ENCODE results near the gene DYRK2. TPM values are rescaled to one million over a fixed set of nuclear protein-coding genes. Genes with fewer than 3 reads are reported as not detected.
A peak's percentile ranks its signal among the peaks of the same experiment; 100 is the strongest.

DYRK2 gene
- total and polyA plus RNA-seq, 10 of the 15 experiments (the other 5 are each of a cell fraction or from before 2014, with no cell fraction given): 3.1 to 35.9 (median 12.2) TPM

DNA sequence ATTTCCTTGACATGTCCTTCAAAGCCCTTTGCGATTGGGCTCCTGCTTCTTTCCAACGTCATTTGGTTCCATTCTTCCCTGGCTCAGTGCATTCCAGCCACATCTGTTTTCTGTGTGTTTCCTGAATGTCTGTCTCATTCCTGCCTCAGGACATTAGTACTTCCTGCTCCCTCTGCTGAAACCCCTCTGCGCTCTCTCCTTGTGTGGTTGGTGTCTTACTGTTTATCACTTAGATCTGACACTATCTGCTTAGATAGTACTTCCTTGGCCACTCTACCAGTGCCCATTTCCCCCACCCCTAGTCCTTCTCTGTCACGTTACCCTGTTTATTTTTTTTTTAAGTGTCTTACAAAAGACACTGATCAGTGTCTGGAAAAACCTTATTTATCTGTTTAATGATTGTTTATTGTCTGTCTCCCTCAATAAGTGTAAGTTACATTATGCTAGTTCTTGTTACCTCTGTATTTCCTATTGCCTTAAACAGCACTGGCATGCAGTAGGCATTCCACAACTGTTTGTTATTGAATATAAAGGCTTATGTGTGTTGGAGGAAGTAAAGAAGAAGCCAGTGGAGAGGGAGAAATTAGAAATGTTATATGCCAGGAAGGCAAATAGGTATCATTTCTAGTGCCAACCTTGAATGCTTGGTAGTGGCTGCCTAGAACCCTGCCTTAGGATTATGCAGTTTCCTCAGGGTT lies 21.5 kb downstream of the DYRK2 start (continued):
- no peak for TF ChIP-seq EED (IDR thresholded peaks at IDR 0.05; ENCODE audit: low read depth)
- no peak for TF ChIP-seq CREM (IDR thresholded peaks at IDR 0.05; ENCODE audit: low read depth)
- TF ChIP-seq ZSCAN29 (IDR thresholded peaks at IDR 0.05): no peak
- TF ChIP-seq ESRRA (IDR thresholded peaks at IDR 0.05; ENCODE audit: low read length): no peak
- no peak for TF ChIP-seq JUNB (IDR thresholded peaks at IDR 0.05)
- TF ChIP-seq, protein P1, sequence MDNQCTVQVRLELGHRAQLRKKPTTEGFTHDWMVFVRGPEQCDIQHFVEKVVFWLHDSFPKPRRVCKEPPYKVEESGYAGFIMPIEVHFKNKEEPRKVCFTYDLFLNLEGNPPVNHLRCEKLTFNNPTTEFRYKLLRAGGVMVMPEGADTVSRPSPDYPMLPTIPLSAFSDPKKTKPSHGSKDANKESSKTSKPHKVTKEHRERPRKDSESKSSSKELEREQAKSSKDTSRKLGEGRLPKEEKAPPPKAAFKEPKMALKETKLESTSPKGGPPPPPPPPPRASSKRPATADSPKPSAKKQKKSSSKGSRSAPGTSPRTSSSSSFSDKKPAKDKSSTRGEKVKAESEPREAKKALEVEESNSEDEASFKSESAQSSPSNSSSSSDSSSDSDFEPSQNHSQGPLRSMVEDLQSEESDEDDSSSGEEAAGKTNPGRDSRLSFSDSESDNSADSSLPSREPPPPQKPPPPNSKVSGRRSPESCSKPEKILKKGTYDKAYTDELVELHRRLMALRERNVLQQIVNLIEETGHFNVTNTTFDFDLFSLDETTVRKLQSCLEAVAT (IDR thresholded peaks at IDR 0.05): no peak

- TF ChIP-seq, protein P2, sequence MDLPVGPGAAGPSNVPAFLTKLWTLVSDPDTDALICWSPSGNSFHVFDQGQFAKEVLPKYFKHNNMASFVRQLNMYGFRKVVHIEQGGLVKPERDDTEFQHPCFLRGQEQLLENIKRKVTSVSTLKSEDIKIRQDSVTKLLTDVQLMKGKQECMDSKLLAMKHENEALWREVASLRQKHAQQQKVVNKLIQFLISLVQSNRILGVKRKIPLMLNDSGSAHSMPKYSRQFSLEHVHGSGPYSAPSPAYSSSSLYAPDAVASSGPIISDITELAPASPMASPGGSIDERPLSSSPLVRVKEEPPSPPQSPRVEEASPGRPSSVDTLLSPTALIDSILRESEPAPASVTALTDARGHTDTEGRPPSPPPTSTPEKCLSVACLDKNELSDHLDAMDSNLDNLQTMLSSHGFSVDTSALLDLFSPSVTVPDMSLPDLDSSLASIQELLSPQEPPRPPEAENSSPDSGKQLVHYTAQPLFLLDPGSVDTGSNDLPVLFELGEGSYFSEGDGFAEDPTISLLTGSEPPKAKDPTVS (IDR thresholded peaks at IDR 0.05; ENCODE audit: low read depth, low read length): no peak
- TF ChIP-seq, protein P3, sequence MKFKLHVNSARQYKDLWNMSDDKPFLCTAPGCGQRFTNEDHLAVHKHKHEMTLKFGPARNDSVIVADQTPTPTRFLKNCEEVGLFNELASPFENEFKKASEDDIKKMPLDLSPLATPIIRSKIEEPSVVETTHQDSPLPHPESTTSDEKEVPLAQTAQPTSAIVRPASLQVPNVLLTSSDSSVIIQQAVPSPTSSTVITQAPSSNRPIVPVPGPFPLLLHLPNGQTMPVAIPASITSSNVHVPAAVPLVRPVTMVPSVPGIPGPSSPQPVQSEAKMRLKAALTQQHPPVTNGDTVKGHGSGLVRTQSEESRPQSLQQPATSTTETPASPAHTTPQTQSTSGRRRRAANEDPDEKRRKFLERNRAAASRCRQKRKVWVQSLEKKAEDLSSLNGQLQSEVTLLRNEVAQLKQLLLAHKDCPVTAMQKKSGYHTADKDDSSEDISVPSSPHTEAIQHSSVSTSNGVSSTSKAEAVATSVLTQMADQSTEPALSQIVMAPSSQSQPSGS (IDR thresholded peaks at IDR 0.05; ENCODE audit: low read length): no peak
- TF ChIP-seq STAT3 (IDR thresholded peaks at IDR 0.05; ENCODE audit: low read depth, low read length): no peak
- WGBS (ENCODE audit: insufficient coverage, insufficient replicate concordance, low lambda C conversion rate, missing lambda C conversion rate): 100% methylated on average over 2 of the region's 2 CpGs
- no TSS peak for BruUV-seq (replicated peaks)
- no peak for ATAC-seq
- Histone ChIP-seq H2AFZ (ENCODE audit: control insufficient read depth, low read depth, low read length) (no peak overlapping the region), H3K36me3 (ENCODE audit: control insufficient read depth in 2 of 2, insufficient read depth in 2 of 2, low read length in 1 of 2) (no peaks in the 10 kb centered on the region), H3K4me3 (0 out of 2 replicates have a peak overlapping the region, but pooled peaks have one; percentile 32), H3K4me2 (ENCODE audit: control insufficient read depth, insufficient read depth) (no peak overlapping the region), H3K79me2 (ENCODE audit: control insufficient read depth, insufficient read depth, low read length) (no peaks in the 10 kb centered on the region), H4K20me1 (ENCODE audit: control insufficient read depth, insufficient read depth) (no peaks in the 10 kb centered on the region), H3K4me1 (ENCODE audit: control insufficient read depth, insufficient read depth, low read length) (no peaks in the 10 kb centered on the region), H3K27ac (ENCODE audit: control insufficient read depth, insufficient read depth) (no peak overlapping the region), H3K9ac (ENCODE audit: control insufficient read depth, insufficient read depth, low read length) (no peak overlapping the region), H3K9me3 (replicated peaks; ENCODE audit: control insufficient read depth, insufficient read depth, low read length) (peaks cover 3% of the 10 kb centered on the region; the same call in 1 of the 3 replicates), H3K27me3 (replicated peaks in 1 of 2; ENCODE audit: control insufficient read depth in 2 of 2, insufficient read depth in 2 of 2, low read length in 1 of 2) (no peaks in the 10 kb centered on the region)
- intact Hi-C loops (cut with micrococcal nuclease; ENCODE audit: unreplicated experiment): no loop called here
- ChIA-PET CTCF (no interaction called here), POLR2A (no interaction called here), RAD21 (ENCODE audit: unreplicated experiment) (no interaction called here), SMC1A (ENCODE audit: uncharacterized antibody, unreplicated experiment) (interaction anchor here (1.4 kb wide), 1 partner anchor 9 kb away, joined by 5 read pairs; no protein-coding TSS in a partner anchor)
- no peak for FAIRE-seq
- no peak for DNase-seq (ENCODE audit: low read depth, low spot score)
- in situ Hi-C loops (cut with MboI): no loop called here
Observed at GRCh38 chr12:67671419-67671818, 22.9 kb downstream of the DYRK2 start.
